Mammary epithelial cell (primary cell): ENCODE measurements around the gene TMEM269.
A peak's percentile ranks its signal among the peaks of the same experiment; 100 is the strongest.

Experiments used
- CTCF ChIP-seq, 2 donors: IDR thresholded peaks in 1 of 2; conservative IDR thresholded peaks in 1 of 2; 2 replicates each; pipeline ENCODE4 v1.5.1; 2011 to 2012; ENCODE audit warnings: inconsistent platforms in 2 of 2, low read length in 2 of 2, mild to moderate bottlenecking in 2 of 2, control low read depth in 1 of 2, low read depth in 1 of 2; ENCODE audit not compliant: insufficient read depth in 1 of 2; ENCODE audit errors: extremely low read depth in 1 of 2
- EZH2 ChIP-seq: IDR thresholded peaks from 2 replicates; pipeline ENCODE4 v1.6.1; 2012; ENCODE audit warnings: low read length, inconsistent platforms, borderline replicate concordance

- TF ChIP-seq CTCF (conservative IDR thresholded peaks at IDR 0.05 in 1 of 2, IDR thresholded peaks at IDR 0.05 in 1 of 2; ENCODE audit: extremely low read depth in 1 of 2, insufficient read depth in 1 of 2, low read depth in 1 of 2, low read length in 2 of 2): peak; percentile 23 to 59
- no peak for TF ChIP-seq EZH2
Observed at GRCh38 chr1:42736152-42736551, 48.6 kb upstream of the TMEM269 start.
